Erythroblast (primary cell): ENCODE data around the gene CCDC85B.

Source experiments
- GATA1 ChIP-seq: IDR thresholded peaks from 2 replicates; pipeline ENCODE4 v1.6.1; 2011; ENCODE audit warnings: low read depth, mild to moderate bottlenecking, control low read depth, low read length, moderate library complexity
- POLR2A ChIP-seq: IDR thresholded peaks from 2 replicates; pipeline ENCODE4 v1.6.1; 2011; ENCODE audit warnings: mild to moderate bottlenecking, low read length

DNA sequence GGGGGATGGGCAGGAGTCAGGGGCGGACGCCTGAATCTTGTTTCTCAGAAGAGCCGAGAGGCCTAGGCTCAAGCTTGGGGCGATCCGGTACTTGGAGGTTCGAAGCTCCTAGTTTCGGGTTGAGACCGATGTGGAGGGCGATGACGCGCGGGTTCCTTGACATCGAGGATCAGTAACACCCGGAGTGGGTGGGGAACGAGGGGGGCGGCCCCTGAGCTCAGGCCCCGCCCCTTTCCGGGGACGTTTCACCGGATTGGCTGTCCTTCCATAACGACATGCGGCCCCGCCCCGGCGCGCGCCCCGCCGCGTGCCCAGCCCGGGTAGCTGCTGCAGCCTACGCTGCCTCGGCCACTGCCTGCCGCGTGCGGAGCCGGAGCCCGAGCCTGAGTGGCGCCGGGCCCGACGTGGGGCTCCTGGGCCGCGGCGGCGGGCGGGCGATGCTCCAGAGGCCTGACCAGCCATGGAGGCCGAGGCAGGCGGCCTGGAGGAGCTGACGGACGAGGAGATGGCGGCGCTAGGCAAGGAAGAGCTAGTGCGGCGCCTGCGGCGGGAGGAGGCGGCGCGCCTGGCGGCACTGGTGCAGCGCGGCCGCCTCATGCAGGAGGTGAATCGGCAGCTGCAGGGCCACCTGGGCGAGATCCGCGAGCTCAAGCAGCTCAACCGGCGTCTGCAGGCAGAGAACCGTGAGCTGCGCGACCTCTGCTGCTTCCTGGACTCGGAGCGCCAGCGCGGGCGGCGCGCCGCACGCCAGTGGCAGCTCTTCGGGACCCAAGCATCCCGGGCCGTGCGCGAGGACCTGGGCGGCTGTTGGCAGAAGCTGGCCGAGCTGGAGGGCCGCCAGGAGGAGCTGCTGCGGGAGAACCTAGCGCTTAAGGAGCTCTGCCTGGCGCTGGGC is at the start of gene CCDC85B:
- TF ChIP-seq POLR2A (peak; percentile 96), GATA1 (no peak)
